SK-N-SH (cell line): ENCODE data around the gene LIMK1.

Source experiments
- CHD2 ChIP-seq: fragments of 150-350 bp; IDR thresholded peaks from 2 replicates; pipeline ENCODE4 v1.6.1; 2018; ENCODE audit warnings: low read length; ENCODE audit not compliant: partially characterized antibody
- CTCF ChIP-seq: fragments of 200-600 bp; sonication (generic); IDR thresholded peaks from 2 replicates; pipeline ENCODE4 v1.6.1; 2017; ENCODE audit warnings: antibody characterized with exemption, mild to moderate bottlenecking, moderate library complexity
- EZH2phosphoT487 ChIP-seq: fragments of 200-600 bp; sonication (generic); IDR thresholded peaks from 2 replicates; pipeline ENCODE4 v1.6.1; 2017; ENCODE audit warnings: low read depth, mixed run types, mild to moderate bottlenecking, antibody characterized with exemption, moderate library complexity, borderline replicate concordance
- JUND ChIP-seq: IDR thresholded peaks from 2 replicates; pipeline ENCODE4 v1.4.0; 2012
- MXI1 ChIP-seq: IDR thresholded peaks from 2 replicates; pipeline ENCODE4 v1.6.1; 2012; ENCODE audit warnings: mild to moderate bottlenecking, low read depth, low read length, improper control_type of control experiment
- RAD21 ChIP-seq: IDR thresholded peaks from 2 replicates; pipeline ENCODE4 v1.6.1; 2012; ENCODE audit warnings: mild to moderate bottlenecking, low read length
- TAF1 ChIP-seq: IDR thresholded peaks from 2 replicates; pipeline ENCODE4 v1.6.1; 2012; ENCODE audit warnings: low read depth, mild to moderate bottlenecking, low read length, moderate library complexity, borderline replicate concordance
- ZBTB33 ChIP-seq: IDR thresholded peaks from 2 replicates; pipeline ENCODE4 v1.4.0; 2012; ENCODE audit warnings: low read depth, borderline replicate concordance
- TF ChIP-seq, protein P1 (sequence below): fragments of 150-350 bp; IDR thresholded peaks from 2 replicates; pipeline ENCODE4 v1.6.1; 2016; ENCODE audit warnings: mild to moderate bottlenecking, low read depth, low read length

GRCh38 chr7:74039337-74039736 is 44.3 kb upstream of the LIMK1 start:
- TF ChIP-seq CTCF (no peak), MXI1 (no peak), JUND (no peak), TAF1 (no peak), CHD2 (no peak), EZH2phosphoT487 (no peak), RAD21 (no peak), ZBTB33 (no peak)
- TF ChIP-seq, protein P1, sequence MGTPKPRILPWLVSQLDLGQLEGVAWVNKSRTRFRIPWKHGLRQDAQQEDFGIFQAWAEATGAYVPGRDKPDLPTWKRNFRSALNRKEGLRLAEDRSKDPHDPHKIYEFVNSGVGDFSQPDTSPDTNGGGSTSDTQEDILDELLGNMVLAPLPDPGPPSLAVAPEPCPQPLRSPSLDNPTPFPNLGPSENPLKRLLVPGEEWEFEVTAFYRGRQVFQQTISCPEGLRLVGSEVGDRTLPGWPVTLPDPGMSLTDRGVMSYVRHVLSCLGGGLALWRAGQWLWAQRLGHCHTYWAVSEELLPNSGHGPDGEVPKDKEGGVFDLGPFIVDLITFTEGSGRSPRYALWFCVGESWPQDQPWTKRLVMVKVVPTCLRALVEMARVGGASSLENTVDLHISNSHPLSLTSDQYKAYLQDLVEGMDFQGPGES, result no peak
